IMR-90 (cell line): Measurements from ENCODE around the gene ADCYAP1R1. TPM values are rescaled to one million over a fixed set of nuclear protein-coding genes. Genes with fewer than 3 reads are reported as not detected.
A peak's percentile ranks its signal among the peaks of the same experiment; 100 is the strongest.

Experiments used
- ATAC-seq: fragments of 200-7000 bp; cut with Tn5 transposase; 2 replicates; pipeline ENCODE4 v1.9.1; 2020; ENCODE audit warnings: low read depth, mild to moderate bottlenecking, moderate library complexity
- BruUV-seq: library from RNA; stranded (reverse); fragments of 400-500 nt; replicated peaks from 2 replicates; lab custom pipeline; 2021; lab: Mats Ljungman, UMichigan
- CTCF ChIA-PET: fragments of 300-600 bp; formaldehyde crosslinking; extraction: SDS; loops from one replicate; lab custom pipeline; 2021; ENCODE audit warnings: antibody characterized with exemption; lab: Yijun Ruan, JAX
- POLR2A ChIA-PET: fragments of 300-600 bp; sonication (Branson Sonifier 250); formaldehyde crosslinking; loops from one replicate; lab custom pipeline; 2022; ENCODE audit warnings: antibody characterized with exemption; ENCODE audit not compliant: unreplicated experiment; lab: Charles Lee
- DNase-seq: peaks from one replicate; pipeline ENCODE4 v3.0.0; 2013
- H2AFZ ChIP-seq: replicated peaks from 2 replicates; pipeline ENCODE3; 2013; ENCODE audit warnings: low read length, mild to moderate bottlenecking; ENCODE audit not compliant: poor library complexity
- H2AK5ac ChIP-seq: 2 replicates; pipeline ENCODE4 v1.6.1; 2013; ENCODE audit warnings: low read depth, low read length, inconsistent platforms
- H2AK9ac ChIP-seq: replicated peaks from 2 replicates; pipeline ENCODE3; 2013; ENCODE audit warnings: mild to moderate bottlenecking, low read depth, low read length, moderate library complexity; ENCODE audit not compliant: poor library complexity
- H2BK120ac ChIP-seq: 2 replicates; pipeline ENCODE4 v1.6.1; 2013; ENCODE audit warnings: low read depth, low read length, inconsistent platforms
- H2BK15ac ChIP-seq: 3 replicates; pipeline ENCODE4 v1.6.1; 2013; ENCODE audit warnings: low read depth, low read length, inconsistent platforms
- H2BK20ac ChIP-seq: 2 replicates; pipeline ENCODE4 v1.6.1; 2013; ENCODE audit warnings: low read depth, mild to moderate bottlenecking, inconsistent platforms, low read length, moderate library complexity
- H2BK5ac ChIP-seq: 2 replicates; pipeline ENCODE4 v1.6.1; 2013; ENCODE audit warnings: mild to moderate bottlenecking, low read depth, low read length, inconsistent platforms; ENCODE audit not compliant: poor library complexity, severe bottlenecking
- H3K14ac ChIP-seq: replicated peaks from 2 replicates; pipeline ENCODE4 v1.6.1; 2013; ENCODE audit warnings: low read depth, low read length, inconsistent platforms
- H3K18ac ChIP-seq: 2 replicates; pipeline ENCODE4 v1.6.1; 2013; ENCODE audit warnings: low read depth, low read length, control low read depth
- H3K23ac ChIP-seq: 2 replicates; pipeline ENCODE4 v1.6.1; 2013; ENCODE audit warnings: low read depth, low read length, inconsistent platforms
- H3K27ac ChIP-seq: 2 replicates; pipeline ENCODE4 v1.5.1; 2013; ENCODE audit warnings: mild to moderate bottlenecking, control low read depth, low read length; ENCODE audit not compliant: insufficient read depth
- H3K27me3 ChIP-seq: 2 replicates; pipeline ENCODE4 v1.6.1; 2013; ENCODE audit warnings: low read length; ENCODE audit not compliant: control insufficient read depth, insufficient read depth
- H3K36me3 ChIP-seq: 2 replicates; pipeline ENCODE4 v1.6.1; 2013; ENCODE audit warnings: low read length, mixed read lengths; ENCODE audit not compliant: control insufficient read depth, insufficient read depth
- H3K4ac ChIP-seq: 2 replicates; pipeline ENCODE4 v1.6.1; 2013; ENCODE audit warnings: low read depth, low read length, inconsistent platforms
- H3K4me1 ChIP-seq: 2 replicates; pipeline ENCODE4 v1.6.1; 2013; ENCODE audit warnings: low read length, mixed read lengths; ENCODE audit not compliant: control insufficient read depth, insufficient read depth
- H3K4me2 ChIP-seq: 2 replicates; pipeline ENCODE4 v1.6.1; 2013; ENCODE audit warnings: low read depth, mild to moderate bottlenecking, control low read depth, low read length, moderate library complexity
- H3K4me3 ChIP-seq: 2 replicates; pipeline ENCODE4 v1.5.1; 2013; ENCODE audit warnings: low read depth, mild to moderate bottlenecking, control low read depth, low read length, moderate library complexity; ENCODE audit not compliant: insufficient read depth
- H3K56ac ChIP-seq: 2 replicates; pipeline ENCODE4 v1.6.1; 2013; ENCODE audit warnings: low read length, inconsistent platforms; ENCODE audit not compliant: insufficient read depth; ENCODE audit errors: extremely low read depth
- H3K79me1 ChIP-seq, 2 experiments: 2 replicates each; pipeline ENCODE4 v1.6.1; 2013; ENCODE audit warnings: low read length in 2 of 2, inconsistent platforms in 1 of 2, low read depth in 1 of 2
- H3K9ac ChIP-seq: 2 replicates; pipeline ENCODE4 v1.6.1; 2013; ENCODE audit warnings: low read depth, low read length, control low read depth
- H3K9me1 ChIP-seq: 2 replicates; pipeline ENCODE4 v1.6.1; 2013; ENCODE audit warnings: low read length, inconsistent platforms; ENCODE audit not compliant: insufficient read depth
- H3K9me3 ChIP-seq: 2 replicates; pipeline ENCODE4 v1.6.1; 2013; ENCODE audit warnings: low read length; ENCODE audit not compliant: control insufficient read depth, insufficient read depth
- H4K20me1 ChIP-seq: 2 replicates; pipeline ENCODE4 v1.6.1; 2013; ENCODE audit warnings: low read length, inconsistent platforms; ENCODE audit not compliant: insufficient read depth
- H4K5ac ChIP-seq: 2 replicates; pipeline ENCODE4 v1.6.1; 2013; ENCODE audit warnings: mild to moderate bottlenecking, low read depth, low read length, control low read depth
- H4K8ac ChIP-seq, 2 experiments: 2 replicates each; pipeline ENCODE4 v1.6.1; 2013; ENCODE audit warnings: low read depth in 2 of 2, low read length in 2 of 2, control low read depth in 1 of 2, inconsistent platforms in 1 of 2
- H4K91ac ChIP-seq: 2 replicates; pipeline ENCODE4 v1.6.1; 2013; ENCODE audit warnings: low read depth, low read length, inconsistent platforms; ENCODE audit not compliant: insufficient read depth
- BHLHE40 ChIP-seq: fragments of 150-350 bp; IDR thresholded peaks from 2 replicates; pipeline ENCODE4 v1.6.1; 2016; ENCODE audit warnings: mild to moderate bottlenecking, low read depth, low read length
- CTCF ChIP-seq: conservative IDR thresholded peaks from 2 replicates; pipeline ENCODE4 v1.5.1; 2012; ENCODE audit warnings: mild to moderate bottlenecking, low read depth, low read length, improper control_type of control experiment
- MAFK ChIP-seq: IDR thresholded peaks from 2 replicates; pipeline ENCODE4 v1.6.1; 2012; ENCODE audit warnings: low read depth, low read length, improper control_type of control experiment
- NFE2L2 ChIP-seq: fragments of 150-350 bp; IDR thresholded peaks from 2 replicates; pipeline ENCODE4 v1.6.1; 2016; ENCODE audit warnings: low read depth, mild to moderate bottlenecking, low read length
- RAD21 ChIP-seq: IDR thresholded peaks from 2 replicates; pipeline ENCODE4 v1.6.1; 2012; ENCODE audit warnings: low read length, improper control_type of control experiment
- WGBS, 2 experiments: methylation state at CpG; one replicate each; pipeline versions ENCODE4 v1.1.5 to v1.1.7; 2013; ENCODE audit warnings: missing lambda C conversion rate in 2 of 2; ENCODE audit not compliant: insufficient read length in 1 of 2; ENCODE audit errors: extremely low coverage in 2 of 2; 5-methylcytosine and 5-hydroxymethylcytosine counted together
- dilution Hi-C: fragments of 300-500 bp; cut with HindIII; formaldehyde crosslinking; loops from one replicate; pipeline ENCODE4 v1.14.3; 2018; ENCODE audit warnings: low sequenced_read_pairs; ENCODE audit not compliant: unreplicated experiment
- in situ Hi-C: fragments of 300-500 bp; cut with MboI; formaldehyde crosslinking; loops from 3 replicates; pipeline ENCODE4 v1.14.3; 2019; ENCODE audit warnings: low sequenced_read_pairs, inconsistent platforms, mixed read lengths
- intact Hi-C: fragments of 100-400 bp; cut with micrococcal nuclease; formaldehyde crosslinking; loops from 2 replicates; pipeline ENCODE4 v1.10.0; 2022
- polyA plus RNA-seq, 3 experiments: library from polyadenylated mRNA; depleted of rRNA; stranded (reverse); fragments of >200 nt; gene quantifications; 2 replicates each; pipeline ENCODE4 v1.2.3, GENCODE V29; 2012; ENCODE audit warnings: low replicate concordance in 1 of 3
- total RNA-seq: library from RNA; depleted of rRNA; stranded (reverse); fragments of >200 nt; gene quantifications from 2 replicates; pipeline ENCODE4 v1.2.3, GENCODE V29; 2012
- TF ChIP-seq, protein P1 (sequence below): fragments of 150-350 bp; IDR thresholded peaks from 2 replicates; pipeline ENCODE4 v1.6.1; 2016; ENCODE audit warnings: low read depth, mild to moderate bottlenecking, low read length, moderate library complexity, borderline replicate concordance

The ADCYAP1R1 gene
- total and polyA plus RNA-seq, 2 of the 4 experiments (the other 2 are of a cell fraction) = not detected

- intact Hi-C loops (no loop called here), dilution Hi-C loops (no loop called here), in situ Hi-C loops (no loop called here)
- Histone ChIP-seq H2BK20ac (no peak overlapping the region), H4K20me1 (no peaks in the 10 kb centered on the region), H2BK15ac (no peak overlapping the region), H3K4me3 (no peak overlapping the region), H3K4ac (no peak overlapping the region), H3K9me1 (peaks cover 5% of the 10 kb centered on the region; the same call in 1 of the 2 replicates), H4K5ac (no peak overlapping the region), H3K9ac (no peak overlapping the region), H3K4me1 (no peaks in the 10 kb centered on the region), H4K91ac (no peak overlapping the region), H2BK5ac (no peak overlapping the region), H3K36me3 (no peaks in the 10 kb centered on the region), H3K9me3 (no peaks in the 10 kb centered on the region), H3K18ac (no peak overlapping the region), H3K4me2 (no peak overlapping the region), H3K23ac (no peak overlapping the region), H3K14ac (no peak overlapping the region), H3K27me3 (peaks cover 8% of the 10 kb centered on the region), H2AFZ (no peak overlapping the region), H2BK120ac (no peak overlapping the region), H3K27ac (no peak overlapping the region), H2AK9ac (peak overlapping the region; percentile 13), H2AK5ac (no peak overlapping the region), H3K56ac (no peak overlapping the region), H3K79me1 (no peaks in the 10 kb centered on the region), H4K8ac (no peak overlapping the region)
- DNase-seq (no peak), ATAC-seq (no peak)
- POLR2A ChIA-PET = no interaction called here
- BruUV-seq = no TSS peak
- CTCF ChIA-PET = no interaction called here
- TF ChIP-seq NFE2L2 (no peak), MAFK (no peak), RAD21 (no peak), CTCF (no peak), BHLHE40 (no peak)
- TF ChIP-seq, protein P1, sequence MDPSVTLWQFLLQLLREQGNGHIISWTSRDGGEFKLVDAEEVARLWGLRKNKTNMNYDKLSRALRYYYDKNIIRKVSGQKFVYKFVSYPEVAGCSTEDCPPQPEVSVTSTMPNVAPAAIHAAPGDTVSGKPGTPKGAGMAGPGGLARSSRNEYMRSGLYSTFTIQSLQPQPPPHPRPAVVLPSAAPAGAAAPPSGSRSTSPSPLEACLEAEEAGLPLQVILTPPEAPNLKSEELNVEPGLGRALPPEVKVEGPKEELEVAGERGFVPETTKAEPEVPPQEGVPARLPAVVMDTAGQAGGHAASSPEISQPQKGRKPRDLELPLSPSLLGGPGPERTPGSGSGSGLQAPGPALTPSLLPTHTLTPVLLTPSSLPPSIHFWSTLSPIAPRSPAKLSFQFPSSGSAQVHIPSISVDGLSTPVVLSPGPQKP = no peak
- 47% methylated on average over 3 of the region's 5 CpGs; no CpG with 5 or more reads in 1 of the 2 experiments for WGBS, 2 experiments
Observed at GRCh38 chr7:31075086-31075405, 22.9 kb downstream of the ADCYAP1R1 start.
